GM19455 (cell line): ENCODE results near the gene VDR.
A peak's percentile ranks its signal among the peaks of the same experiment; 100 is the strongest.
"Not testable (repeated sequence)": the region's sequence is repeated elsewhere in the genome, so short reads cannot be mapped to it uniquely, and the experiment has no call there.

Experiments
- ATAC-seq: cut with Tn5 transposase; IDR thresholded peaks from one replicate; pipeline ENCODE4 v1.9.1; 2021; ENCODE audit not compliant: unreplicated experiment

VDR gene

DNA sequence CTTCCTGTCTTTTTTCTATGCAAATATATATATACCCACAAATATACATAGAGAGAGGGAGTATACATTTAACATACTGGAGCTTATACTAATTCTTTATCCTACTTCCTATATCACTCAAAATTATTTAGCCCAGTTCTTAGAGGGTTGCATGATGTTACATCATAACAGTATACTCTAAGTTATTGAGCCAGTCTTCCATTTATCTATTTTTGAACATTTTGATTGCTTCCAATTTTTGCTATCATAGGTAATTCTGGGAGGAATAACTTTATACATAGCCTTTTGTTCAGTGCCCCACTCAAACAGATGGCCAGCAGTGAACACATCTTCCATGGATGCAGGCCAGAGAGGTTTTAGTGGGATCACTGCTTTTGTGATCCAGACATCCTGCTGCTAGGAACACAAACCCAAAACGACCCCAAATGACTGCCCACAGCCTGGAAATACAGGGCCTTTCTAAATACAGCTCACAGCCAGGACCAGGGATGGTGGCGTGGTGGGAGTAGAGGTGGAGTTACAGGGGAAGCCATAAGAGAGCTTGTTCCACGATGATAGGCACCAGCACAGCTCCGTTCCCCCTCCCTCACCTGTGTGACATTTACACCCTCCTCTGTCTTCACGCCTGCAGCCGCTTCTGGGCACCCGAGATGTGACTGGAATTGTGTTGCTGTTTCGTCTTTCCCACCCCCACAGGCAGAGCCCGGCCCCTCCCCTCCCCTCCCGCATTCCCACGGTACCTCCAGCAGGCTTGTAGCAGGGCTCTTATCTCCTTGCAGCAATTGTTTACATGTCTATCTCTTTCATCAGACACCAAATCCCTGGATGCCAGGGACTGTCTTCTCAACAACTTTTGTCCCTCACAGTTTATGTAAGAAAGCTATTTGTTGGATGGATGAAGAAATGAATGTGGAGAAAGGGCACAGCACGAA, 54.4 kb downstream of the VDR start:
- no peak for ATAC-seq

DNA sequence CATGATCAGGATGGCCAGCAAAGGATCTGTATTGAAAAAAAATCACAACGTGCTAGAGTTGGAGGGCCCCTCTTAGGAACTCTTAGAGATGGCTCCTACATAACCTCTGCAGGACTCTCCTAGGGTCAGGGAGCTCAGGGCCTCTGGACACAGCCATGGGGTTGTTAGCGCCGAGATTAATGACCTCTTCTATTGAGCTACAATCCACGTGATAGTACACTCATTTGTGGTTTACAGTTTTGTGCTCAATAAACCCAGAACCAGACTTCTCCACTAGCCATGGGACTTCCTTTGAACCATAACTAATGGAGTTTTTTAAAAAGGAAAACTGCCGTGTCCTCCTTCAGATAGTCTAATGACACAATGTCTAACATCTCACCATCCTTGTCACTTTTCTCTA, 55.5 kb downstream of the VDR start:
- ATAC-seq = no peak

DNA sequence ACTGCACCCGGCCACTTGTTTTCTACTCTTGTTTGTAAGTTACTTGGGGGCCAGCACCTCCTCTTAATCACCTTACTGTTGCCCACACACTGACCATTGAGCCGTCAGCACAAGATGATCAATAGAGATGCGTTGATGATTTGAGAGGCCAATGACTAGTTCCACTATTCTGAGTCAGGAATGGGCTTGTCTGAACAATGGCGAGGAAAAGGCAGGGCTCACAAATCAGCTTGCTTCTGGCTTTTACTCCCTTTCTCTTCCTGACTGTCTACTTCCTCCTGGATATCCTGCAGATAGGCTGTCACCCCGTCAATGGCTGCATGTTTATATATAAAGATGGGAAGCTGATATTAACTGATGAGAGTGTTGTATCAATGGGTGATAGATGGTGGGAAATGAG, 55.9 kb downstream of the VDR start:
- ATAC-seq = no peak

- no peak for ATAC-seq
Observed at GRCh38 chr12:47846294-47846996, 58.3 kb downstream of the VDR start.

DNA sequence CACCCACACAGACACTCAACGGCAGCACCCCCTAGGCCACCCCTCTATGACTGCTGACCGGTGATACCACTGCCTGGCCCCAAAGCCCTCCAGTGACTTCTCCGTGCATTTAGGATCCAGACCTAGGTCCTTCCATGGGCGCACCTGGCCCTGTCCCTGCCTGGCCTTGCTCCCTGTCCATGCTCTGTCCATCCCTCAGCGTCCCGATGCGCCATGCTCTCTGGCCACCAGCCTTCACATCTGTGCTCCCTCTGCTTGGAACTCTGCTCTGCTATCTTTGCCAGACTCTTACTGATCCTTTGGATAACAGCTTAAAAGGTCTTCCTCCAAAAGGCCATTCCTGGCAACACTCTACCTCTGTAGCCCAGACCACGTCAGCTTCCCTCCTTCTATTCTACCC, 59.7 kb downstream of the VDR start:
- ATAC-seq = no peak

DNA sequence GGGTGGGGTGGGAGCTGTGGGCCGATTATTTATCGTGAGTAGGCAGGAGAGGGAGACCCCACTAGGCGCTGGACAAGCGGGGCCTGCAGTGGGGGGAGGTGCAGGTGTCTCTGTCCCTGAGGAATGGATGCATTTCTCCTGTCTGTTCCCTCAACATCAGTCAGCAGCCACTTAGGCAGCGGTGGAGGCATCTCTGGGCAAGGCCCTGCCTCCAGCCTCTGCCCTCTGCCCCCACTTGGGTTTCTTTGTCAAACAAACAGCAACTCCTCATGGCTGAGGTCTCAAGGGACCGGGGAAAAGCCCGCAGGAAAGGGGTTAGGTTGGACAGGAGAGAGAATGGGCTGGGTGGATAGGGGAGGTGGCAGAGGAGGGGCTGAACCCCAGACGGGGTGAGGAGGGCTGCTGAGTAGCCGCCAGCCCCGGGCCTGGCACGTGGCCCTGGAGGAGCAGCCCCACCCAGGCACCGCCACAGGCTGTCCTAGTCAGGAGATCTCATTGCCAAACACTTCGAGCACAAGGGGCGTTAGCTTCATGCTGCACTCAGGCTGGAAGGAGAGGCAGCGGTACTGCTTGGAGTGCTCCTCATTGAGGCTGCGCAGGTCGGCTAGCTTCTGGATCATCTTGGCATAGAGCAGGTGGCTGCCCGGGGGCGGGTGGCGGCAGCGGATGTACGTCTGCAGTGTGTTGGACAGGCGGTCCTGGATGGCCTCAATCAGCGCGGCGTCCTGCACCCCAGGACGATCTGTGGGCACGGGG, 60.4 kb downstream of the VDR start:
- ATAC-seq = no peak

DNA sequence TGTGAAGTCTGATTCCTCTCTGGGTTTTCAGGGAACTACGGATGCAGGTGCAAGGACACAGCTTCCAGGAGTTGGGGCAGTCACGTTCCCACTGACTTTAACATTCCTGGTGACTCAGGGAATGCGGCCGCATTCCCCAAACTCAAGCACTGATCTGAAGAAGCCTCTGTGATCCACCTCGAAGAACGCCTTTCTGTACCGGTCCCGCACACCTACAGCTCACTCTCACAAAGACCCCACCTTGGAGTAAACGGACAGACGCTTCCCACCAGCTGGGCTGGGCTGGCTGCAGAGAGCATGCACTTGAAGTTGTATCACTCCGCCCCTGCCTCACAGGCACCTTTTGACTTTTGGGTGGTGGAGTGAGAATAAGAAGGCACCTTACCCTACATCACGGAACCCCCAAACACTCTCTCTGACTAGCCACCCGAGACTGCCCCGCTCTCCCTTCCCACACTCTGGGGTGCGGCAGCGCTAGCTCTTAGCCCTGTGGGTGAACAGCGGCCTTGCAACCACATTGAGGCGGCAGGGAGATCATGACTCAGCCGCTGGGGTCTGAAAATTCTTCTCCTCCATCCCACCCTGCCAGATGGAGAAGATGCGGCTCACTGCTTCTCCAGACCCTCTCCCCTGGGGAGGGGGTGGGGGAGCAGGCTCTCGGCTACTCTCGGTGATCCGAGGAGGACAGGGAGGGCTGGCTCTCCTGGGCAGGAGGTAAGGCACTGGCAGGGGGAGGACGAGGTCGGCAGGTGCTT, 61.4 kb downstream of the VDR start:
- no peak for ATAC-seq

GRCh38 chr12:47842543-47842942, 62.3 kb downstream of the VDR start:
- not testable (repeated sequence) for ATAC-seq

- ATAC-seq = no peak
Observed at GRCh38 chr12:47841910-47842309, 62.9 kb downstream of the VDR start.

DNA sequence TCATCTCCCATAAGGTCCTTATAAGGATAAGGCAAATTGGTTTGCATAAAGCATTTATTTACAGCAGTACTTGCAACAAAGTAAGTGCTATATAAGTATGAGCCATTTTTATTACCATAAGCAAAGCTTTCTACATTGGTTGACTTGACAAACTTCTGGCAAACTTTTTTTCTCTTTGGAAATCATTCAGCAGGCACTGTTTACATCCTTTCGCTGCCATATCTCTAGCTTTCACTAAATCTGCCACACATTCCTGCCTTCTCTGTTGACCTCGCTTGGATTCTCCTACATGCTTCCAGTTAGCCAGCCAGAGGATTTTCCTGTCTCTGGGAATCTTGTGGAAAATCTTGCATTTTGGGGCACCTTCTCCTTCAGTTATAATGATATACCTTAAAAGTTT, 63.3 kb downstream of the VDR start:
- no peak for ATAC-seq

DNA sequence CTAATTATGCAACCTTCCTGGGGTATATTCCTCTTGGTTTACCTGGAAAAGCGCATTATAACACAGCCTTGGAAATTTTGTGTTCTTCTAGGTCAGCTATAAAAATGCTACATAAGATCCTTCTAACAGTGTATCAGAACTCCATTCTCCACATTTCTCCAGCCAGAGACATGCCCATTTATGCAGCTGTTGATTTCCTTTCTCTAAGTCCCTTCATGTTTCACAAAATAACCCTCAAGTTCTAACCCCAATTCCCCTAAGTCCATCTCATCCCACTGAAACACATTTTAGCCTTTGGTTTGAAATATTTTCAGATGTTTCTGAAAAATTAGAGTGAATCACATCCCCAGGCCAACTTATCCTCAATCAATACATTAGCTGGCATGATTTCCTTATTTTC, 64.2 kb downstream of the VDR start:
- no peak for ATAC-seq

DNA sequence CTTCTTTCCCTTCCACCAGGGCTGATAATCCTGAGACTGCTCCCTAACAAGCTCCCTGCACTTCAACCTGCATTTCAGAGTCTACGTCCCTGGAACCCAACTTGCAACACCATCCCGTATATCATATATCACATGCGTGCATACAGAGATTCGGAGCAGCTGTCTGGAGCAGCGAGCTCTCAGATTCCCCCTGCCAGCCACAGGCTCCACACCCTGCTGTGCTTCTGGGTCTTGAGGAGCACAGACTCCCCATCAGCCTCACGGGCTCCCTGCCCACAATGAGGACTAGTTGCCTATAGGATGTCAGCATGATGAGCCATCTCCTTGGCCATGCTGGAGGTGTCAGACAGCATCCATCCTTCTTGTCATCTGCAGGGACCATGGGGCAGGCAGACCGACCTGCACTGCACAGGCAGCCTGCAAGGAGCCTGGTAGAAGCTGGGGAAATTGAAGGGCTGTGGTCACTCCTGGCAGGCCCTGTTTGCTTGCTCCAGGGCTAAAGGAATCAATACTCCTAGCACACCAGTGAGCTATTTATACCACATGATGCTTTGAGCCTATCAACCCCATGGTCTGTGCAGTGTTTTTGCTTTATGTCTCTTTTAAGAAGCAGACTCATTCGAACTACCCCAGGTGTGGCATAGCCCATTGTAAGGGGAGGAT, 65.4 kb downstream of the VDR start:
- no peak for ATAC-seq

DNA sequence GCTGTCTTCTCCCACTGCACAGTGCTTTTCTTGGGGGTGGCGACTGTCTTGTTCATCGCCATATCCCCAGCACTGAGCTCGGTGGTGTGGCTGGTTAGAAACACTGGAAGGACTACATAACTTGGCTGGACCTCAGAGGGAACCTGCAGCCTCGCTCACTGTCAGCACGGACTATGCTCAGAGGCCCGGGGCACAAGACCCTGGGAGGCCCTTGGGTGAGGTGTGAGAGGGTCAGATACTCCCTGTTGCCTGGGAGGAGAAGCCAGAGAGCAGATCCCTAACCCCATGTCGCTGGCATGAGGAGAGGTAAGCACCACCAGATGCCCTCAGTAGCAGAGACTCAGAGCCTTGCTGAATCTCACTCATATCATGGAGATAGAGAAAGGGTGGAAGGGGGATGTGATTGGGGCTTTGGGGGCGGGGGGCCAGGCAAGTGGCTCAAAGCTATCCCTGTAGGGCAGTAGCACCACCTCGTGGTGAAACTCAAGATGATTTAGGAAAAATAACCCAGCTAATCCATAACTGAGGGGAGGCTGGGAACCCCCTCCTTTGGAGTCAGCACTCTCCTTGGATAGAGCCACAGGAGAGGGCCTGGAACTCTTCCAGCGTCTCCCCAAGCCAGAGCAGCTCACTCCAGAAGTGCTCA, 66.4 kb downstream of the VDR start:
- no peak for ATAC-seq

DNA sequence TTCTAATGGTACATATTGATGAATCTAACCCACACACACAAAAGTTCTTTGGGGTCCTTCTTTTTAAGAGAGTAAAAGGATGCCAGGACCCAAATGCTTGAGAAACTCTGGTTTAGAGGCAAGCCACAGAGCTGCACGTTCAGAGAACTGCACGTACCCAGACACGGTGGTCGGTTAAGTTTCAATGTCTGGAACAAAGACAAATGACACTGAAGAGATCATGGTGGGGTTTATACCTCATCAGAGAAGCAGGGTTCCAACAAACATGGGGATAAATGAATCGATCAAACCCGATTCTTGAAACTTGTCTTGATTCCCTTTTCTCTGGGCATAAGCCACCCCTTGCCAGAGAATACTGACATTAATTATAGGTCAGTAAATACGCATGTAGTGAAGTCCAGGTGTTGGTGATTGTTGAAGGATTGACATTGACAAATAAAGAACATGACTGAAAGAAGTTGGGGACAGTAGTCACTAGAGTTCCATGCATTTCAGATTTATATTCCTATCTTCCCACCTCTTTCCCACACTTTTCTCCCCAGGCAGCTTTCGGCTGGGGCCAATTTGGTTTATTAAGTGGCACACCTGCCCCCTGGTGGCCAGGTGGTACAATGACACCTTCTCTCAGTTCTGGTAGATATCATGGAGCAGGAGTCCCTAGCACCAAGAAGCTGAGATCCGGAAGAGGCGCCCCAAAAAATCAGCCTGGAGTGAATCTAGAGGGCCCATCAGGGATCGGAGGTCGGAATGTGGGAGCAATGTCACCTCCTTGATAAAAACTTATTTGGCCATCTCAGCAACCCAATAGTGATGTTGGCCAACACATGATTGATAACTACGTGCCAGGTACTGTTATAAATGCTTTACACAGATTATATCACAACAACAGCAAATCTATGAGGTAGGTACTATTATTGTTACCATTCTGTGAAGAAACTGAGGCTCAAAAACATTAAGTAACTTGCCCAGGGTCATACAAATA, 67.3 kb downstream of the VDR start:
- ATAC-seq = peak; percentile 38

DNA sequence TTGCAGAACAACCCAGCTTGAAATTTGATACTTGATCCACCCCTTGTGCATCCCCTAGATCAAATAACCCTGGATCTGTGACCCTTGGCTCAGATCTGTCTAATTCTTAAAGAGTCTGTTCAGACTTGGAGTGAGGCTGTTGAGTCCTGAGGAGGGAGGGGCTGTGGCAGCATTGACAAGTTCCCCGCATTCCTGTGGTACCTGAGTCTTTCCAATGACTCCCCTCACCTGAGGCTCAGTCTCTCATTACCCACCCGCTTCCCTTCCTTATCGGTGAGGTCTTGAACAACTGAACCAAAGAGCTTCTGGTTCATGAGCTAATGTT, 69.0 kb downstream of the VDR start:
- no peak for ATAC-seq

GRCh38 chr12:47835006-47835830, 69.6 kb downstream of the VDR start:
- ATAC-seq = no peak

DNA sequence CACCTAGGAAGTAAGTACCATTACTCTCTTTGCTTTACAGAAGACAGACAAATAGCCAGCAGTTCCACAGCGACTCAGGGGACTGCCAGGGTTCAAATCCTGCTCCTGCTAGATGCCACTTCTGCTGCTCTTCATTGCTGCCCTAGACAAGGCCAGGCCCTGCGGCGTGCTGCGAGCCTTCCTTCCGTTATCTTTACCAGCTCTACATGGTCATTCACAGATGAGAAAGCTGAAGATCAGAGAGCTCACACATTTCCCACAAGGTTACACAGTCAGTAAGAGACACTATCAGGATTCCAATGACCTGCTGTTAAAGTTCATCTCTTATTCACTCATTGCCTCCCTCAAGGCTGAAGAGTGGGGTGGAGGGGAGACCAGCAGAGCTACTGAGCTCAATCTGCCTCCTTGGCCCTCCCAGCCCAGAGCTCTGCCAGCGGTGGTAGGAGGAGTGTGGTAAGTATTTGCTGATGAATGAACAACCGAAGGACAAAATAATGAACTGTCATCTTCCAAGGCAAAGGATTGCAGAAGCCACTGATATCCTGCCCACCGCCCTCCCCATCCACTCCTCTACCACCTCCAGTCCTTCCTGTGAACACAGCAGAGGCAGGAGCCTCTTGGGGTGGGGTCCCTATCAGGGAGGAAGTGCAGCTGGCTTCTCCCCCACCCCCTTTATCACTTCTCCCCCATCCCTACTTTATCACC, 70.4 kb downstream of the VDR start:
- ATAC-seq = no peak
